ENCODE results near the gene DIAPH2. TPM values are rescaled to one million over a fixed set of nuclear protein-coding genes. Genes with fewer than 3 reads are reported as not detected.

The DIAPH2 gene
- total and polyA plus RNA-seq, 2 experiments from 2014 or later: 16.2 to 56.6 TPM

DNA sequence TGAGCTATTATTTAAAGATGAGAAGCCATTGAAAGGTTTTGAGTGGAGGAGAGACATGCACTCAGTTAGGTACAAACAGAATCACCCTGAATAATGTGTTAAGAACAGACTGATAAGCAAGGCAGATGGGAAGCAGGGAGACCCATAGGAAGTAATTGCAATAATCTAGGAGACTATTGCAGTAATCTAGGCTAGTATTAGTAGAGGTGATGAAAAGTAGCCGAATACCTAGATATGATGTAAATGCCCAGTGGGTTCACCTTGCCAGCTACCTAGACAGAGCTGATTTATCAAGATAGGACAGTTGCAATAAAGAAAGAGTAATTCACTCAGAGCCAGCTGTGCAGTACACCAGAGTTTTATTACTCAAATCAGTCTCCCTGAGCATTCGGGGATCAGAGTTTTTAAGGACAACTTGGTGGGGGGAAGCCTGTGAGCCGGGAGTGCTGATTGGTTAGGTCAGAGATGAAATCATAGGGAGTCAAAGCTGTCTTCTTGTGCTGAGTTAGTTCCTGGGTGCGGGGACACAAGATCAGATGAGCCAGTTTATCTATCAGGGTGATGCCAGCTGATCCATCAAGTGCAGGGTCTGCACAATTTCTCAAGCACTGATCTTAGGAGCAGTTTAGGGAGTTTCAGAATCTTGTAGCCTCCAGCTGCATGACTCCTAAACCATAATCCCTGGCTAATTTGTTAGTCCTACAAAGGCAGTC, 626.6 kb downstream of the DIAPH2 start (continued):
- TF ChIP-seq ZNF331 (CRISPR knock-in tag; IDR thresholded peaks at IDR 0.05; ENCODE audit: low read depth): no peak
- no peak for TF ChIP-seq ZNF114 (CRISPR knock-in tag; IDR thresholded peaks at IDR 0.05)
- no peak for TF ChIP-seq EZH2phosphoT487 (IDR thresholded peaks at IDR 0.05; ENCODE audit: unreplicated experiment)
- TF ChIP-seq, protein P1, sequence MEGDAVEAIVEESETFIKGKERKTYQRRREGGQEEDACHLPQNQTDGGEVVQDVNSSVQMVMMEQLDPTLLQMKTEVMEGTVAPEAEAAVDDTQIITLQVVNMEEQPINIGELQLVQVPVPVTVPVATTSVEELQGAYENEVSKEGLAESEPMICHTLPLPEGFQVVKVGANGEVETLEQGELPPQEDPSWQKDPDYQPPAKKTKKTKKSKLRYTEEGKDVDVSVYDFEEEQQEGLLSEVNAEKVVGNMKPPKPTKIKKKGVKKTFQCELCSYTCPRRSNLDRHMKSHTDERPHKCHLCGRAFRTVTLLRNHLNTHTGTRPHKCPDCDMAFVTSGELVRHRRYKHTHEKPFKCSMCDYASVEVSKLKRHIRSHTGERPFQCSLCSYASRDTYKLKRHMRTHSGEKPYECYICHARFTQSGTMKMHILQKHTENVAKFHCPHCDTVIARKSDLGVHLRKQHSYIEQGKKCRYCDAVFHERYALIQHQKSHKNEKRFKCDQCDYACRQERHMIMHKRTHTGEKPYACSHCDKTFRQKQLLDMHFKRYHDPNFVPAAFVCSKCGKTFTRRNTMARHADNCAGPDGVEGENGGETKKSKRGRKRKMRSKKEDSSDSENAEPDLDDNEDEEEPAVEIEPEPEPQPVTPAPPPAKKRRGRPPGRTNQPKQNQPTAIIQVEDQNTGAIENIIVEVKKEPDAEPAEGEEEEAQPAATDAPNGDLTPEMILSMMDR (conservative IDR thresholded peaks at IDR 0.05; ENCODE audit: low read depth in 2 of 2): no peak

DNA sequence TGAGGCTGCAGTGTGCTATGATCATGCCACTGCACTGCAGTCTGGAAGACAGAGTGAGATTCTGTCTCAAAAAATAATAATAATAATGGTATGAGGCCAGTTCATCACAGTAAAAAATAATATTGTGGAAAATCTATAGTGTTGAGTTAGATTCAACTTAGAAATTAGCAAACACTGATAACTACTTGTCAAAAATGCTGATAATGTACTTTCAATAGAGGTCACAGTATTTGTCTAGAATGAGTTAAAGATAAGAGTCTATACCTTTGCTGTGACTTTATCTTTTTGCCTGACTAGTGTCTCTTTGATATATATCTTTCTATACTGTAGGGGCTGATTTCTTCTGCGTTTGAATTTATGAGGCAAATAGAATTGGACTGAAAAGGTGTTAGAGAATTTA, 629.7 kb downstream of the DIAPH2 start:
- Mint-ChIP-seq H3K9me3 (no peaks in the 10 kb centered on the region), H3K4me1 (peaks cover 18% of the 10 kb centered on the region), H3K27ac (no peak overlapping the region), H3K36me3 (ENCODE audit: low read depth) (peaks cover 33% of the 10 kb centered on the region; the same call in 2 of the 3 replicates), H3K27me3 (ENCODE audit: insufficient read depth, low read depth, poor library complexity) (peaks cover 4% of the 10 kb centered on the region), H3K4me3 (no peak overlapping the region)
- no peak for DNase-seq (ENCODE audit: low spot score)
- H3K27me3 ChIP-seq (ENCODE audit: insufficient read depth): no peaks in the 10 kb centered on the region
- H2AFZ ChIP-seq: no peak overlapping the region
- H3F3A ChIP-seq (replicated peaks; ENCODE audit: low read depth): no peaks in the 10 kb centered on the region
- peak overlapping the region; percentile 85 for H3K4me2 ChIP-seq
- TF ChIP-seq EZH2phosphoT487 (IDR thresholded peaks at IDR 0.05; ENCODE audit: unreplicated experiment): no peak
- TF ChIP-seq NANOG (IDR thresholded peaks at IDR 0.05; ENCODE audit: borderline replicate concordance): no peak
- no peak for TF ChIP-seq CREB1 (CRISPR knock-in tag; IDR thresholded peaks at IDR 0.05; ENCODE audit: low read depth)
- TF ChIP-seq EZH2 (IDR thresholded peaks at IDR 0.05; ENCODE audit: low read depth, unreplicated experiment): no peak
- TF ChIP-seq ZNF114 (CRISPR knock-in tag; IDR thresholded peaks at IDR 0.05): no peak
- no peak for TF ChIP-seq ETS1 (IDR thresholded peaks at IDR 0.05)
- H4K20me1 ChIP-seq (replicated peaks; ENCODE audit: insufficient read depth): no peaks in the 10 kb centered on the region; the same call in none of the 2 replicates
- peak overlapping the region; percentile 86; the same call in 1 of the 2 replicates for H3K4me3 ChIP-seq
- H3K79me2 ChIP-seq (replicated peaks; ENCODE audit: insufficient read depth): peaks cover 89% of the 10 kb centered on the region
- no peak for ATAC-seq
- no peaks in the 10 kb centered on the region for H3K9me2 ChIP-seq (ENCODE audit: insufficient read depth)
- peaks cover 32% of the 10 kb centered on the region for H3K4me1 ChIP-seq (ENCODE audit: insufficient read depth)
- H3K36me3 ChIP-seq (ENCODE audit: insufficient read depth): no peaks in the 10 kb centered on the region; the same call in 1 of the 2 replicates
- H3K27ac ChIP-seq (ENCODE audit: low read depth): 0 out of 2 replicates have a peak overlapping the region, but pooled peaks have one; percentile 57

GRCh38 chrX:97315939-97316338, 631.3 kb downstream of the DIAPH2 start:
- H3K4me2 ChIP-seq: no peak overlapping the region
- no peak overlapping the region for H3K27ac ChIP-seq (ENCODE audit: low read depth)
- no peaks in the 10 kb centered on the region for H3F3A ChIP-seq (replicated peaks; ENCODE audit: low read depth)
- Mint-ChIP-seq H3K9me3 (no peaks in the 10 kb centered on the region), H3K36me3 (ENCODE audit: low read depth) (peaks cover 33% of the 10 kb centered on the region; the same call in 2 of the 3 replicates), H3K4me1 (peaks cover 8% of the 10 kb centered on the region; the same call in 2 of the 3 replicates), H3K4me3 (no peak overlapping the region), H3K27ac (peak overlapping the region; percentile 36; the same call in 1 of the 2 replicates), H3K27me3 (ENCODE audit: insufficient read depth, low read depth, poor library complexity) (peaks cover 4% of the 10 kb centered on the region)
- peak; percentile 41; the same call in 1 of the 3 replicates for ATAC-seq
- H2AFZ ChIP-seq: no peak overlapping the region
- H3K36me3 ChIP-seq (ENCODE audit: insufficient read depth): no peaks in the 10 kb centered on the region; the same call in 1 of the 2 replicates
- H3K27me3 ChIP-seq (ENCODE audit: insufficient read depth): no peaks in the 10 kb centered on the region
- peaks cover 25% of the 10 kb centered on the region for H3K4me1 ChIP-seq (ENCODE audit: insufficient read depth)
- no peaks in the 10 kb centered on the region; the same call in none of the 2 replicates for H4K20me1 ChIP-seq (replicated peaks; ENCODE audit: insufficient read depth)
- no peaks in the 10 kb centered on the region for H3K9me2 ChIP-seq (ENCODE audit: insufficient read depth)
- no peak overlapping the region for H3K4me3 ChIP-seq
- peak; percentile 55 for DNase-seq (ENCODE audit: low spot score)
- H3K79me2 ChIP-seq (replicated peaks; ENCODE audit: insufficient read depth): peaks cover 100% of the 10 kb centered on the region
- TF ChIP-seq, protein P1 (conservative IDR thresholded peaks at IDR 0.05; ENCODE audit: low read depth in 2 of 2): peak; percentile 62 to 68
- TF ChIP-seq POLR2AphosphoS5 (IDR thresholded peaks at IDR 0.05; ENCODE audit: low read depth): no peak
- TF ChIP-seq ZNF114 (CRISPR knock-in tag; IDR thresholded peaks at IDR 0.05): no peak
- TF ChIP-seq STAT1 (IDR thresholded peaks at IDR 0.05; ENCODE audit: unreplicated experiment): no peak

Data from GM23338 (cell line).